HCT116 (cell line): ENCODE results near the gene NR1I3. TPM values are rescaled to one million over a fixed set of nuclear protein-coding genes. Genes with fewer than 3 reads are reported as not detected.

Experiments used
- ATAC-seq: fragments of 200-7000 bp; cut with Tn5 transposase; 2 replicates; pipeline ENCODE4 v1.9.1; 2020; ENCODE audit warnings: mild to moderate bottlenecking, moderate library complexity
- BruUV-seq: library from RNA; stranded (reverse); fragments of 400-500 nt; replicated peaks from 2 replicates; lab custom pipeline; 2021; lab: Mats Ljungman, UMichigan
- CTCF ChIA-PET: fragments of 300-600 bp; sonication (Branson Sonifier 250); formaldehyde crosslinking; loops from one replicate; lab custom pipeline; 2021; ENCODE audit warnings: antibody characterized with exemption; lab: Charles Lee
- POLR2A ChIA-PET: fragments of 300-600, 350-600 bp; sonication (Branson Sonifier 250); formaldehyde crosslinking; loops from one replicate; lab custom pipeline; 2021; ENCODE audit warnings: antibody characterized with exemption; lab: Charles Lee
- RAD21 ChIA-PET, 2 experiments: fragments of 300-600 bp; sonication (Branson Sonifier 250); formaldehyde crosslinking; loops; one replicate each; lab custom pipeline; 2023; ENCODE audit warnings: low total read pairs in 2 of 2; ENCODE audit not compliant: uncharacterized antibody in 2 of 2, unreplicated experiment in 2 of 2, low non-redundant PET in 1 of 2; lab: Charles Lee
- DNase-seq: peaks from one replicate; pipeline ENCODE4 v3.0.0-alpha.2; 2010; ENCODE audit warnings: low read depth, low spot score
- H2AFZ ChIP-seq: fragments of 200-600 bp; shearing (Covaris generic), sonication (generic); 2 replicates; pipeline ENCODE4 v1.6.1; 2017; ENCODE audit warnings: low read depth, mixed run types, mixed read lengths, antibody characterized with exemption, low read length; ENCODE audit not compliant: poor library complexity, severe bottlenecking
- H3K27ac ChIP-seq: 2 replicates; pipeline ENCODE4 v1.5.1; 2012; ENCODE audit warnings: low read depth, low read length
- H3K27me3 ChIP-seq: fragments of 200-600 bp; sonication (generic); 2 replicates; pipeline ENCODE4 v1.6.1; 2016; ENCODE audit warnings: mixed run types, low read length, mixed read lengths; ENCODE audit not compliant: insufficient read depth
- H3K36me3 ChIP-seq, 2 experiments: fragments of 200-500 bp in 1 of 2; fragments of 200-600 bp in 1 of 2; sonication (Bioruptor generic) in 1 of 2; sonication (generic) in 1 of 2; 2 replicates each; pipeline versions ENCODE4 v1.5.1 to v1.6.1; 2014 to 2016; ENCODE audit warnings: low read length in 2 of 2, inconsistent platforms in 1 of 2, mixed read lengths in 1 of 2, mixed run types in 1 of 2; ENCODE audit not compliant: insufficient read depth in 2 of 2, control insufficient read depth in 1 of 2
- H3K4me1 ChIP-seq, 2 experiments: fragments of 200-600 bp in 1 of 2; sonication (generic) in 1 of 2; 2 replicates each; pipeline versions ENCODE4 v1.5.1 to v1.6.1; 2012 to 2017; ENCODE audit warnings: low read length in 2 of 2, inconsistent platforms in 1 of 2, mild to moderate bottlenecking in 1 of 2, mixed read lengths in 1 of 2, mixed run types in 1 of 2, moderate library complexity in 1 of 2; ENCODE audit not compliant: insufficient read depth in 2 of 2, control insufficient read depth in 1 of 2
- H3K4me2 ChIP-seq: fragments of 200-600 bp; sonication (generic); 2 replicates; pipeline ENCODE4 v1.6.1; 2017; ENCODE audit warnings: mixed run types, low read length, mixed read lengths
- H3K4me3 ChIP-seq, 2 experiments: fragments of 200-600 bp in 1 of 2; sonication (generic) in 1 of 2; replicated peaks in 1 of 2; 2 replicates each; pipeline ENCODE4 v1.5.1; 2011 to 2016; ENCODE audit warnings: low read length in 2 of 2, control low read depth in 1 of 2, low read depth in 1 of 2, mild to moderate bottlenecking in 1 of 2, mixed read lengths in 1 of 2, mixed run types in 1 of 2
- H3K79me2 ChIP-seq: fragments of 200-600 bp; sonication (generic); 2 replicates; pipeline ENCODE4 v1.6.1; 2017; ENCODE audit warnings: mild to moderate bottlenecking, mixed run types, low read length, moderate library complexity, mixed read lengths; ENCODE audit not compliant: insufficient read depth
- H3K9ac ChIP-seq: fragments of 200-600 bp; sonication (generic); 2 replicates; pipeline ENCODE4 v1.6.1; 2016; ENCODE audit warnings: low read length, mixed read lengths
- H3K9me2 ChIP-seq: fragments of 200-600 bp; sonication (generic), shearing (Covaris generic); 2 replicates; pipeline ENCODE4 v1.6.1; 2017; ENCODE audit warnings: mixed run types, mild to moderate bottlenecking, moderate library complexity; ENCODE audit not compliant: insufficient read depth
- H3K9me3 ChIP-seq, 2 experiments: fragments of 200-500 bp in 1 of 2; fragments of 200-600 bp in 1 of 2; sonication (Bioruptor generic) in 1 of 2; sonication (generic) in 1 of 2; 2 replicates each; pipeline ENCODE4 v1.6.1; 2014 to 2017; ENCODE audit warnings: low read length in 2 of 2, mixed read lengths in 2 of 2, inconsistent platforms in 1 of 2, low read depth in 1 of 2, mild to moderate bottlenecking in 1 of 2, mixed run types in 1 of 2, moderate library complexity in 1 of 2; ENCODE audit not compliant: control insufficient read depth in 1 of 2, insufficient read depth in 1 of 2
- H4K20me1 ChIP-seq: fragments of 200-600 bp; sonication (generic), shearing (Covaris generic); 2 replicates; pipeline ENCODE4 v1.6.1; 2017; ENCODE audit warnings: mixed run types, mild to moderate bottlenecking, moderate library complexity; ENCODE audit not compliant: insufficient read depth
- EGR1 ChIP-seq: IDR thresholded peaks from 2 replicates; pipeline ENCODE4 v1.6.1; 2012; ENCODE audit warnings: low read depth
- ELF1 ChIP-seq: IDR thresholded peaks from 2 replicates; pipeline ENCODE4 v1.6.1; 2012; ENCODE audit warnings: low read depth, borderline replicate concordance
- EZH2 ChIP-seq: fragments of 200-600 bp; sonication (generic); IDR thresholded peaks from 2 replicates; pipeline ENCODE4 v1.6.1; 2017; ENCODE audit warnings: antibody characterized with exemption, mixed run types
- EZH2phosphoT487 ChIP-seq: fragments of 200-600 bp; IDR thresholded peaks from 2 replicates; pipeline ENCODE4 v1.6.1; 2018; ENCODE audit warnings: antibody characterized with exemption, borderline replicate concordance
- JUND ChIP-seq: IDR thresholded peaks from 2 replicates; pipeline ENCODE4 v1.6.1; 2012
- RAD21 ChIP-seq: IDR thresholded peaks from 2 replicates; pipeline ENCODE4 v1.6.1; 2012; ENCODE audit warnings: low read depth, mild to moderate bottlenecking
- SP1 ChIP-seq: IDR thresholded peaks from 2 replicates; pipeline ENCODE4 v1.6.1; 2012; ENCODE audit warnings: low read depth
- TCF7L2 ChIP-seq: IDR thresholded peaks from 2 replicates; pipeline ENCODE4 v1.7.0; 2011; ENCODE audit warnings: borderline replicate concordance, inconsistent platforms; ENCODE audit not compliant: insufficient read depth, insufficient read length; ENCODE audit errors: extremely low read depth
- YY1 ChIP-seq: IDR thresholded peaks from 2 replicates; pipeline ENCODE4 v1.6.1; 2011; ENCODE audit warnings: low read length, low read depth, moderate library complexity, mild to moderate bottlenecking; ENCODE audit not compliant: insufficient replicate concordance; ENCODE audit errors: extremely low read depth
- intact Hi-C: fragments of 100-400 bp; cut with micrococcal nuclease; formaldehyde crosslinking; loops from 2 replicates; pipeline ENCODE4 v1.10.0; 2022
- total RNA-seq: library from RNA; stranded (reverse); gene quantifications from one replicate; pipeline ENCODE4 v1.2.1, GENCODE V29; 2021; ENCODE audit not compliant: unreplicated experiment
- TF ChIP-seq, protein P1 (sequence below): IDR thresholded peaks from 2 replicates; pipeline ENCODE4 v1.6.1; 2012
- TF ChIP-seq, protein P2 (sequence below), 3 experiments: fragments of 200-600 bp in 1 of 3; sonication (generic) in 1 of 3; IDR thresholded peaks in 2 of 3; conservative IDR thresholded peaks in 1 of 3; 2 replicates each; pipeline ENCODE4 v1.5.1; 2012 to 2017; ENCODE audit warnings: low read depth in 2 of 3, low read length in 2 of 3, antibody characterized with exemption in 1 of 3, borderline replicate concordance in 1 of 3, control low read depth in 1 of 3, mild to moderate bottlenecking in 1 of 3, mixed read lengths in 1 of 3, mixed run types in 1 of 3, moderate library complexity in 1 of 3; ENCODE audit not compliant: insufficient read depth in 1 of 3
- TF ChIP-seq, protein P3 (sequence below): IDR thresholded peaks from 2 replicates; pipeline ENCODE4 v1.6.1; 2012; ENCODE audit warnings: low read depth

The NR1I3 gene
- total RNA-seq, 1 experiment from 2014 or later = not detected

DNA sequence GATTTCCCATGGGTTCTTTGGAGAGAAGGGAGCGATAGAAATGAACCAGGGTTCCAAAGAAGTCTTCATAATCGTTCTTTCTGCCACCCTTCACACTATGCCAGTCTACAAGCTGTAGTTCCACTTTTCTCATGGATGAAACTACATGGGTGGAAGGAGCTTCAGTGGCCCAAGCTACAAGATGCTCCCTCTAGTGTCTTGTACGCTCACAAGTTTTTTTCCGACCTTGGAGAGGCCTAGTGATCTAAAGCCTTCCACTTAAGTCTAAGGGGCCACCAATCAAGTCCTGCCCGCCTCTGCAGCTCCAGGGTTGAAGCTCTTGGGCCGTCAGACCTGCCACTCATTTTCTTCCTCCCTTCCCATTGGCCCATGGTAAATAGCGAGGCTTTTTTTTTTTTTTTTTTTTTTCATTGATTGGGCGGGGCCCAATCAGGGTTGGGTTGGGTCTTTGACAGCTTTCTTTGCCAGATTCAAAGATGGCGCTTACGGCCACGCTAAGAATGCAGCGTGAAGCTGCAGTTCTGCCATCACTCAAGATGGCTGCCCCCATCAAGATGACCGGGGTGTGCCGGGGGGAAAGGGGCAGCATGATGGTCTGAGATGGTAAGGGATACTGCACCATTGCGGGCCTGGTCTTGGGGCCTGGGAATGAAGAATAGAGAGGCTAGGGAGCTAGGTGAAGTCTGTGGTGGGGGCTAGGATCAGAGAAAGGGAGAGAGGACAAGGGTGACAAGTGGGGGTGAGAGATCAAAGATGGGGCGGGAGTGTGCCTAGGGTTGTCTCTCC, 12.3 kb downstream of the NR1I3 start, which contains the start of gene TOMM40L:
Gene TOMM40L, plus strand, starts transcription at position 527 of the 786 bp plus-strand sequence. CDS start 430 bp downstream, outside the sequence.
- peaks cover 14 to 24% of the 10 kb centered on the region in 2 experiments; a peak in 3 of 4 replicates for H3K4me1 ChIP-seq
- H3K9me3 ChIP-seq = no peaks in the 10 kb centered on the region
- ChIA-PET CTCF (interaction anchor here (0.7 to 3.1 kb wide), 30 partner anchors 9 to 544 kb away, joined by 3 to 46 read pairs (median 5); partner anchors contain the start of genes CFAP126, DEDD, NDUFS2 and NR1I3), POLR2A (interaction anchor here (0.6 to 1.5 kb wide), 11 partner anchors 9 to 164 kb away, joined by 3 to 9 read pairs (median 4); partner anchors contain the start of genes NDUFS2 and PPOX), RAD21 (interaction anchor here (0.7 to 1.2 kb wide), 5 partner anchors 9 to 207 kb away, joined by 3 to 7 read pairs (median 3); no protein-coding TSS in a partner anchor)
- no peaks in the 10 kb centered on the region for H4K20me1 ChIP-seq
- H3K27ac ChIP-seq = peak within 1 kb of the TSS; percentile 69
- ATAC-seq (peak; percentile 93), DNase-seq (peak; percentile 99)
- H3K9me2 ChIP-seq = no peaks in the 10 kb centered on the region
- peak within 1 kb of the TSS; percentile 48 for H2AFZ ChIP-seq
- intact Hi-C loops = no loop called here
- H3K4me3 ChIP-seq = peak within 1 kb of the TSS; percentile 66 to 72
- no peaks in the 10 kb centered on the region for H3K79me2 ChIP-seq
- no TSS peak for BruUV-seq
- no peaks in the 10 kb centered on the region for H3K27me3 ChIP-seq
- H3K36me3 ChIP-seq = peaks cover 4 to 17% of the 10 kb centered on the region in 2 experiments
- no peak for TF ChIP-seq EZH2
- TF ChIP-seq EZH2phosphoT487 = no peak
- TF ChIP-seq RAD21 = peak; percentile 54
- peak; percentile 30 for TF ChIP-seq TCF7L2
- TF ChIP-seq, protein P1, sequence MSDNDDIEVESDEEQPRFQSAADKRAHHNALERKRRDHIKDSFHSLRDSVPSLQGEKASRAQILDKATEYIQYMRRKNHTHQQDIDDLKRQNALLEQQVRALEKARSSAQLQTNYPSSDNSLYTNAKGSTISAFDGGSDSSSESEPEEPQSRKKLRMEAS = no peak
- TF ChIP-seq, protein P2, sequence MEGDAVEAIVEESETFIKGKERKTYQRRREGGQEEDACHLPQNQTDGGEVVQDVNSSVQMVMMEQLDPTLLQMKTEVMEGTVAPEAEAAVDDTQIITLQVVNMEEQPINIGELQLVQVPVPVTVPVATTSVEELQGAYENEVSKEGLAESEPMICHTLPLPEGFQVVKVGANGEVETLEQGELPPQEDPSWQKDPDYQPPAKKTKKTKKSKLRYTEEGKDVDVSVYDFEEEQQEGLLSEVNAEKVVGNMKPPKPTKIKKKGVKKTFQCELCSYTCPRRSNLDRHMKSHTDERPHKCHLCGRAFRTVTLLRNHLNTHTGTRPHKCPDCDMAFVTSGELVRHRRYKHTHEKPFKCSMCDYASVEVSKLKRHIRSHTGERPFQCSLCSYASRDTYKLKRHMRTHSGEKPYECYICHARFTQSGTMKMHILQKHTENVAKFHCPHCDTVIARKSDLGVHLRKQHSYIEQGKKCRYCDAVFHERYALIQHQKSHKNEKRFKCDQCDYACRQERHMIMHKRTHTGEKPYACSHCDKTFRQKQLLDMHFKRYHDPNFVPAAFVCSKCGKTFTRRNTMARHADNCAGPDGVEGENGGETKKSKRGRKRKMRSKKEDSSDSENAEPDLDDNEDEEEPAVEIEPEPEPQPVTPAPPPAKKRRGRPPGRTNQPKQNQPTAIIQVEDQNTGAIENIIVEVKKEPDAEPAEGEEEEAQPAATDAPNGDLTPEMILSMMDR (IDR thresholded peaks at IDR 0.05 in 2 of 3, conservative IDR thresholded peaks at IDR 0.05 in 1 of 3; ENCODE audit: borderline replicate concordance in 1 of 3, insufficient read depth in 1 of 3, low read depth in 2 of 3, low read length in 2 of 3) = peak; percentile 51 to 58 (median 58); a peak in 5 of 6 replicates
- TF ChIP-seq EGR1 = peak; percentile 91
- TF ChIP-seq, protein P3, sequence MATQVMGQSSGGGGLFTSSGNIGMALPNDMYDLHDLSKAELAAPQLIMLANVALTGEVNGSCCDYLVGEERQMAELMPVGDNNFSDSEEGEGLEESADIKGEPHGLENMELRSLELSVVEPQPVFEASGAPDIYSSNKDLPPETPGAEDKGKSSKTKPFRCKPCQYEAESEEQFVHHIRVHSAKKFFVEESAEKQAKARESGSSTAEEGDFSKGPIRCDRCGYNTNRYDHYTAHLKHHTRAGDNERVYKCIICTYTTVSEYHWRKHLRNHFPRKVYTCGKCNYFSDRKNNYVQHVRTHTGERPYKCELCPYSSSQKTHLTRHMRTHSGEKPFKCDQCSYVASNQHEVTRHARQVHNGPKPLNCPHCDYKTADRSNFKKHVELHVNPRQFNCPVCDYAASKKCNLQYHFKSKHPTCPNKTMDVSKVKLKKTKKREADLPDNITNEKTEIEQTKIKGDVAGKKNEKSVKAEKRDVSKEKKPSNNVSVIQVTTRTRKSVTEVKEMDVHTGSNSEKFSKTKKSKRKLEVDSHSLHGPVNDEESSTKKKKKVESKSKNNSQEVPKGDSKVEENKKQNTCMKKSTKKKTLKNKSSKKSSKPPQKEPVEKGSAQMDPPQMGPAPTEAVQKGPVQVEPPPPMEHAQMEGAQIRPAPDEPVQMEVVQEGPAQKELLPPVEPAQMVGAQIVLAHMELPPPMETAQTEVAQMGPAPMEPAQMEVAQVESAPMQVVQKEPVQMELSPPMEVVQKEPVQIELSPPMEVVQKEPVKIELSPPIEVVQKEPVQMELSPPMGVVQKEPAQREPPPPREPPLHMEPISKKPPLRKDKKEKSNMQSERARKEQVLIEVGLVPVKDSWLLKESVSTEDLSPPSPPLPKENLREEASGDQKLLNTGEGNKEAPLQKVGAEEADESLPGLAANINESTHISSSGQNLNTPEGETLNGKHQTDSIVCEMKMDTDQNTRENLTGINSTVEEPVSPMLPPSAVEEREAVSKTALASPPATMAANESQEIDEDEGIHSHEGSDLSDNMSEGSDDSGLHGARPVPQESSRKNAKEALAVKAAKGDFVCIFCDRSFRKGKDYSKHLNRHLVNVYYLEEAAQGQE = no peak
- peak; percentile 99 for TF ChIP-seq SP1
- TF ChIP-seq YY1 = peak; percentile 100
- no peak for TF ChIP-seq JUND
- TF ChIP-seq ELF1 = no peak
- peak within 1 kb of the TSS; percentile 93 for H3K4me2 ChIP-seq
- peak within 1 kb of the TSS; percentile 72 for H3K9ac ChIP-seq
